HepG2 (cell line): ENCODE measurements around the gene UBE4A. TPM values are rescaled to one million over a fixed set of nuclear protein-coding genes. Genes with fewer than 3 reads are reported as not detected.
A peak's percentile ranks its signal among the peaks of the same experiment; 100 is the strongest.

Experiments used
- FOXP1 ChIP-seq, 2 experiments: fragments of 450-650 bp in 1 of 2; IDR thresholded peaks; 2 replicates each; pipeline ENCODE4 v1.6.1; 2017 to 2018; ENCODE audit warnings: antibody characterized with exemption in 1 of 2
- GATAD1 ChIP-seq: IDR thresholded peaks from 2 replicates; pipeline ENCODE4 v1.6.1; 2016; ENCODE audit warnings: missing genetic modification reagents, missing compliant biosample characterization
- HNRNPLL ChIP-seq: fragments of 200-400 bp; formaldehyde crosslinking; IDR thresholded peaks from 2 replicates; pipeline ENCODE4 v1.6.1; 2017; ENCODE audit warnings: mild to moderate bottlenecking, low read depth, low read length; ENCODE audit not compliant: poor library complexity, severe bottlenecking
- NR2F1 ChIP-seq, 2 experiments: fragments of 450-650 bp in 1 of 2; formaldehyde crosslinking in 1 of 2; IDR thresholded peaks; 2 replicates each; pipeline versions ENCODE4 v1.5.0 to v1.6.1; 2016 to 2020; ENCODE audit warnings: mild to moderate bottlenecking in 1 of 2, missing compliant biosample characterization in 1 of 2, missing genetic modification reagents in 1 of 2, moderate library complexity in 1 of 2
- PITX1 ChIP-seq: sonication (generic); formaldehyde crosslinking; IDR thresholded peaks from 2 replicates; pipeline ENCODE4 v1.5.1; 2020; ENCODE audit warnings: mild to moderate bottlenecking, missing genetic modification reagents
- POLR2AphosphoS5 ChIP-seq: IDR thresholded peaks from 2 replicates; pipeline ENCODE4 v1.6.1; 2012; ENCODE audit warnings: low read depth, low read length
- RBAK ChIP-seq: sonication (generic); formaldehyde crosslinking; IDR thresholded peaks from 2 replicates; pipeline ENCODE4 v1.5.1; 2020; ENCODE audit warnings: mild to moderate bottlenecking, missing genetic modification reagents
- RCOR2 ChIP-seq: IDR thresholded peaks from 2 replicates; pipeline ENCODE4 v1.6.1; 2016; ENCODE audit warnings: missing biosample characterization, missing genetic modification reagents
- RFXAP ChIP-seq: sonication (generic); formaldehyde crosslinking; IDR thresholded peaks from 2 replicates; pipeline ENCODE4 v1.4.0; 2020; ENCODE audit warnings: missing genetic modification reagents, borderline replicate concordance
- SNAI1 ChIP-seq: sonication (generic); formaldehyde crosslinking; IDR thresholded peaks from 2 replicates; pipeline ENCODE4 v1.5.0; 2020; ENCODE audit warnings: mild to moderate bottlenecking, missing genetic modification reagents, borderline replicate concordance
- SP5 ChIP-seq: IDR thresholded peaks from 2 replicates; pipeline ENCODE4 v1.6.1; 2016; ENCODE audit warnings: low read depth, borderline replicate concordance
- YY1 ChIP-seq: IDR thresholded peaks from 2 replicates; pipeline ENCODE4 v1.6.1; 2011; ENCODE audit warnings: low read length, low read depth, moderate library complexity, mild to moderate bottlenecking; ENCODE audit not compliant: insufficient read depth, insufficient replicate concordance
- ZBTB1 ChIP-seq: sonication (generic); formaldehyde crosslinking; IDR thresholded peaks from 2 replicates; pipeline ENCODE4 v1.4.0; 2020; ENCODE audit warnings: missing genetic modification reagents, borderline replicate concordance
- ZBTB42 ChIP-seq: sonication (generic); formaldehyde crosslinking; IDR thresholded peaks from 2 replicates; pipeline ENCODE4 v1.5.0; 2020; ENCODE audit warnings: mild to moderate bottlenecking, missing genetic modification reagents
- ZFP1 ChIP-seq: IDR thresholded peaks from 2 replicates; pipeline ENCODE4 v1.6.1; 2016
- ZFYVE20 ChIP-seq: sonication (generic); formaldehyde crosslinking; IDR thresholded peaks from 2 replicates; pipeline ENCODE4 v1.8.0; 2023; ENCODE audit warnings: low read depth, mild to moderate bottlenecking, moderate library complexity, missing genetic modification reagents, borderline replicate concordance
- ZNF446 ChIP-seq: sonication (generic); formaldehyde crosslinking; IDR thresholded peaks from 2 replicates; pipeline ENCODE4 v1.5.0; 2020; ENCODE audit warnings: mild to moderate bottlenecking, missing genetic modification reagents
- ZNF468 ChIP-seq: sonication (generic); formaldehyde crosslinking; IDR thresholded peaks from 2 replicates; pipeline ENCODE4 v1.8.0; 2022; ENCODE audit warnings: mild to moderate bottlenecking, moderate library complexity, missing genetic modification reagents
- ZNF530 ChIP-seq: sonication (generic); formaldehyde crosslinking; IDR thresholded peaks from 2 replicates; pipeline ENCODE4 v1.5.0; 2020; ENCODE audit warnings: low read depth, mild to moderate bottlenecking, missing genetic modification reagents
- ZNF792 ChIP-seq: IDR thresholded peaks from 2 replicates; pipeline ENCODE4 v1.6.1; 2016
- polyA plus RNA-seq, 8 experiments: library from polyadenylated mRNA; depleted of rRNA in 3 of 8; stranded (reverse) in 7 of 8; unstranded in 1 of 8; fragments of >200 nt; fragmentation: Illumina TruSeq in 4 of 8; extraction: Trizol in 4 of 8; gene quantifications; 2 replicates each; pipeline versions ENCODE4 v1.2.1 to v1.2.3, GENCODE V29; 2011 to 2016; ENCODE audit warnings: low read depth in 4 of 8, missing spikeins in 1 of 8, mixed read lengths in 1 of 8; ENCODE audit not compliant: insufficient read depth in 1 of 8
- total RNA-seq, 5 experiments: library from RNA; depleted of rRNA; stranded (reverse); fragments of >200 nt; fragmentation: Illumina TruSeq; extraction: Trizol; gene quantifications; 2 replicates each; pipeline ENCODE4 v1.2.3, GENCODE V29; 2016; ENCODE audit warnings: low read depth in 1 of 5
- TF ChIP-seq, protein P1 (sequence below): fragments of 450-650 bp; IDR thresholded peaks from 2 replicates; pipeline ENCODE4 v1.6.1; 2017
- TF ChIP-seq, protein P2 (sequence below): sonication (generic); formaldehyde crosslinking; IDR thresholded peaks from 2 replicates; pipeline ENCODE4 v1.4.0; 2020; ENCODE audit warnings: missing genetic modification reagents

The UBE4A gene
- total and polyA plus RNA-seq, 2 of the 13 experiments (the other 11 are each of a cell fraction or from before 2014, with no cell fraction given): 15.1 to 32.7 TPM

DNA sequence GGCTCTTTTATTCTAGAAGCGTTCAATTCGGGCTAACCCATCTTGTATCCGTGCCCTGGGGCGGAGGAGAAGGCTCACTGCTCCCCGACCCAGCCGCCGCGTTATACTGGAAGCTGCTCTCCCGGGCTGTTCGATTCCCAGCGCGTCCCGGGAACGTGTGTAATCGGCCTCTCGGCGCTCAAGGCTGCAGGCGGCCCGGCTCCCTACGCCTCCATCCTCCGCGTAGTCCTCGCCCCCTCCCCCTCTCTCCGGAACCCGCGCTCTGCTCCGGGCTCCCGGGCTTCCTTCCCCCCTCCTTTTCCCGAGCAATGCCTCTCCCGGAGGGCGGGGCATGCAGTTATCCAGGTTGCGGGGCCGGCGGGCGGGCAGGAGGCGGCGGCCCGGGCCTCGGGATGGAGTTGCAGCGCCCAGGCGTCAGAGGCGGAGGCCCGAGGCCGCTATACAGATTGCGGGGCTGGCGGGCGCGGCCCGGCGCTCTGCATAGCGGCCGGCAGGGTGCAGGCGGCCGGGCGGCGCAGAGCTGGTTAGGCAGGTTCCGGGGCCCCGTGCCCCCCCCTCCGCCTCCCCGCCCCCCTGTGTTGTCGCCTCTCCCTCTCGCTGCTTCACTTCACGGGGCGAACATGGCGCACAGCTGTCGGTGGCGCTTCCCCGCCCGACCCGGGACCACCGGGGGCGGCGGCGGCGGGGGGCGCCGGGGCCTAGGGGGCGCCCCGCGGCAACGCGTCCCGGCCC, 76.7 kb downstream of the UBE4A start, which contains the start of gene KMT2A (continued):
- TF ChIP-seq ZBTB1 (CRISPR knock-in tag) (no peak), RFXAP (CRISPR knock-in tag) (peak; percentile 48; the same call in 1 of the 2 replicates), ZFYVE20 (CRISPR knock-in tag) (0 out of 2 replicates have a peak, but pooled peaks have one; percentile 37), ZNF468 (no peak), ZNF792 (no peak), YY1 (peak; percentile 88), ZFP1 (no peak; the same call in 1 of the 2 replicates), RCOR2 (CRISPR knock-in tag) (no peak), ZNF446 (CRISPR knock-in tag) (peak; percentile 74; the same call in 1 of the 2 replicates), ZNF530 (CRISPR knock-in tag) (peak; percentile 74; the same call in 1 of the 2 replicates), PITX1 (CRISPR knock-in tag) (peak; percentile 49; the same call in 1 of the 2 replicates), FOXP1 (IDR thresholded peaks at IDR 0.05) (no peak), FOXP1 (CRISPR knock-in tag; IDR thresholded peaks at IDR 0.05) (0 out of 2 replicates have a peak, but pooled peaks have one; percentile 6), ZBTB42 (CRISPR knock-in tag) (no peak), GATAD1 (CRISPR knock-in tag) (peak; percentile 59), NR2F1 (CRISPR knock-in tag; IDR thresholded peaks at IDR 0.05) (peak in 1 of 2 experiments; percentile 48; a peak in 1 of 4 replicates), SP5 (CRISPR knock-in tag) (0 out of 2 replicates have a peak, but pooled peaks have one; percentile 35), POLR2AphosphoS5 (peak; percentile 88), SNAI1 (CRISPR knock-in tag) (no peak), HNRNPLL (peak; percentile 88), RBAK (no peak)
- TF ChIP-seq, protein P1, sequence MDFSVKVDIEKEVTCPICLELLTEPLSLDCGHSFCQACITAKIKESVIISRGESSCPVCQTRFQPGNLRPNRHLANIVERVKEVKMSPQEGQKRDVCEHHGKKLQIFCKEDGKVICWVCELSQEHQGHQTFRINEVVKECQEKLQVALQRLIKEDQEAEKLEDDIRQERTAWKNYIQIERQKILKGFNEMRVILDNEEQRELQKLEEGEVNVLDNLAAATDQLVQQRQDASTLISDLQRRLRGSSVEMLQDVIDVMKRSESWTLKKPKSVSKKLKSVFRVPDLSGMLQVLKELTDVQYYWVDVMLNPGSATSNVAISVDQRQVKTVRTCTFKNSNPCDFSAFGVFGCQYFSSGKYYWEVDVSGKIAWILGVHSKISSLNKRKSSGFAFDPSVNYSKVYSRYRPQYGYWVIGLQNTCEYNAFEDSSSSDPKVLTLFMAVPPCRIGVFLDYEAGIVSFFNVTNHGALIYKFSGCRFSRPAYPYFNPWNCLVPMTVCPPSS: no peak
- TF ChIP-seq, protein P2, sequence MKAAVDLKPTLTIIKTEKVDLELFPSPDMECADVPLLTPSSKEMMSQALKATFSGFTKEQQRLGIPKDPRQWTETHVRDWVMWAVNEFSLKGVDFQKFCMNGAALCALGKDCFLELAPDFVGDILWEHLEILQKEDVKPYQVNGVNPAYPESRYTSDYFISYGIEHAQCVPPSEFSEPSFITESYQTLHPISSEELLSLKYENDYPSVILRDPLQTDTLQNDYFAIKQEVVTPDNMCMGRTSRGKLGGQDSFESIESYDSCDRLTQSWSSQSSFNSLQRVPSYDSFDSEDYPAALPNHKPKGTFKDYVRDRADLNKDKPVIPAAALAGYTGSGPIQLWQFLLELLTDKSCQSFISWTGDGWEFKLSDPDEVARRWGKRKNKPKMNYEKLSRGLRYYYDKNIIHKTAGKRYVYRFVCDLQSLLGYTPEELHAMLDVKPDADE (CRISPR knock-in tag): no peak
